Measurements from ENCODE around the gene GALC. TPM values are rescaled to one million over a fixed set of nuclear protein-coding genes. Genes with fewer than 3 reads are reported as not detected.

Gene GALC
- total RNA-seq, 3 donors from 2014 or later = 21.2 to 29.8 (median 24.3) TPM

DNA sequence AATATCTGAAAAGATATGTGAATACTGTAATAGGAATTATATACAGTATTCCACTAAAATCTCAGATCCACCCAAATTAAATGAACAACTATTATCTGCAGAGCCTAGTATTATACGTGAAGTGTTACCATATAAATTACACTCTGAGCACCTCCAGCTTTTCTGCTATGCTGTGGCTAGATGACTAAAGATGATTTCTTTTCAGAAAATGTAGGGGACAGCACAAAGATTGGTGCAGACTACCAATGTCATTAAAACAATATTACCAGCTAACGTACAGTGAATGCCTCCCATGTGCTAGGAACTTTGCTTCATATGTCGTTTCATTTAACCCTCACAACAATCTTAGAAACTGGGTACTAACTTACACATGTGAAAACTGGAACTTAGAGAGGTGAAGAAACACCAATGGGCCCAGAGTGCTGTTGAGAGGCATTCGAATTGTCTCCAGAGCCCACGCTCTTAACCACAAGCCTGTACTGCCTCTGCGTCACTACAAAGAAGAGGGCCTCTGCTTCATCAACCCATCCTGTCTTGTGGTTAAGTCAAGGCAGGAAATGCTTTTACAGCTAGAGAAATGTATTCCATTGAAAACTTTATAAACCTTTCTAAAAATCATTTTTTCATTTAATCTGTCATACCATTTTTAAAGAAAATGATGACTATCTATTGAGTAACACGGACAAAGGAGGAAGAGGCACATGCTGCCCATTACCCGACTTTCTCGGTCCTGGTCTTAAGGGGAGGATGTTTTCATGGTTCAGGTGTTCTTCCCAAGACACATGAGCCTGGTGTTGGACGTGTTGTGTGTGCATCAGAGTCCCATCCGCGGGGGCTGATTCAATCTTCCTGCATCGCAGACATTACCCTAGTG is 13.2 kb upstream of the GALC start:
- H3K4me1 ChIP-seq (ENCODE audit: low read depth) = no peaks in the 10 kb centered on the region
- intact Hi-C loops (cut with DNase I, micrococcal nuclease) = no loop called here
- no peaks in the 10 kb centered on the region for H3K36me3 ChIP-seq (ENCODE audit: low read depth)
- H3K4me3 ChIP-seq = no peak overlapping the region
- DNase-seq (peak in 1 of 3 donors; percentile 43), ATAC-seq (peak; percentile 95)
- H3K9me3 ChIP-seq = no peaks in the 10 kb centered on the region
- TF ChIP-seq, protein P1, sequence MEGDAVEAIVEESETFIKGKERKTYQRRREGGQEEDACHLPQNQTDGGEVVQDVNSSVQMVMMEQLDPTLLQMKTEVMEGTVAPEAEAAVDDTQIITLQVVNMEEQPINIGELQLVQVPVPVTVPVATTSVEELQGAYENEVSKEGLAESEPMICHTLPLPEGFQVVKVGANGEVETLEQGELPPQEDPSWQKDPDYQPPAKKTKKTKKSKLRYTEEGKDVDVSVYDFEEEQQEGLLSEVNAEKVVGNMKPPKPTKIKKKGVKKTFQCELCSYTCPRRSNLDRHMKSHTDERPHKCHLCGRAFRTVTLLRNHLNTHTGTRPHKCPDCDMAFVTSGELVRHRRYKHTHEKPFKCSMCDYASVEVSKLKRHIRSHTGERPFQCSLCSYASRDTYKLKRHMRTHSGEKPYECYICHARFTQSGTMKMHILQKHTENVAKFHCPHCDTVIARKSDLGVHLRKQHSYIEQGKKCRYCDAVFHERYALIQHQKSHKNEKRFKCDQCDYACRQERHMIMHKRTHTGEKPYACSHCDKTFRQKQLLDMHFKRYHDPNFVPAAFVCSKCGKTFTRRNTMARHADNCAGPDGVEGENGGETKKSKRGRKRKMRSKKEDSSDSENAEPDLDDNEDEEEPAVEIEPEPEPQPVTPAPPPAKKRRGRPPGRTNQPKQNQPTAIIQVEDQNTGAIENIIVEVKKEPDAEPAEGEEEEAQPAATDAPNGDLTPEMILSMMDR (IDR thresholded peaks at IDR 0.05) = no peak

DNA sequence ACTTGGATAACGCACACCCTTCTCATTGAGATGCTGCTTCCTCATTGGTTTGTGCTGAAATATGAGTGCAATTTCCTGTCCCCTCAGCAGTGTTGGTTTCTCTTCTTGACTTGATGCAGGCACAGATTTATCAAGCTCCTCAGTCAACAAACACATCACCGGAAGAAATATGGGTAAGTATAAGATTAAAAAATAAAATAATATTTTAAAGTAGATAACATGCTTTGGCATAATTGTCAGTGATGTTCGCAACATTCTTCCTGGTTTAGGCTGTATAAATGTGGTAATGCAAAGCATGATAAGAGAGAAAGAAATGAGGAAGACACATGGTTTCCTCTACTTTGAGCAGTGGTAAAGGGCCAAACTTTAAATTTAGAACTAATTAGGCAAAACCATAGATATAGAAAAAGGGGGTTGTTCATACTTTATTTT is 12.1 kb upstream of the GALC start, which contains the start of gene GPR65:
Gene GPR65, plus strand, starts transcription at position 86 of the 432 bp plus-strand sequence. CDS start 5,713 bp downstream, outside the sequence.
- Histone ChIP-seq H3K4me1 (ENCODE audit: low read depth) (no peaks in the 10 kb centered on the region), H3K9me3 (no peaks in the 10 kb centered on the region), H3K4me3 (no peak within 1 kb of the TSS), H3K36me3 (ENCODE audit: low read depth) (no peaks in the 10 kb centered on the region)
- TF ChIP-seq, protein P1 (IDR thresholded peaks at IDR 0.05) = no peak
- intact Hi-C loops (cut with DNase I, micrococcal nuclease) = no loop called here
- ATAC-seq (peak; percentile 73), DNase-seq (peak in 1 of 3 donors; percentile 42)

DNA sequence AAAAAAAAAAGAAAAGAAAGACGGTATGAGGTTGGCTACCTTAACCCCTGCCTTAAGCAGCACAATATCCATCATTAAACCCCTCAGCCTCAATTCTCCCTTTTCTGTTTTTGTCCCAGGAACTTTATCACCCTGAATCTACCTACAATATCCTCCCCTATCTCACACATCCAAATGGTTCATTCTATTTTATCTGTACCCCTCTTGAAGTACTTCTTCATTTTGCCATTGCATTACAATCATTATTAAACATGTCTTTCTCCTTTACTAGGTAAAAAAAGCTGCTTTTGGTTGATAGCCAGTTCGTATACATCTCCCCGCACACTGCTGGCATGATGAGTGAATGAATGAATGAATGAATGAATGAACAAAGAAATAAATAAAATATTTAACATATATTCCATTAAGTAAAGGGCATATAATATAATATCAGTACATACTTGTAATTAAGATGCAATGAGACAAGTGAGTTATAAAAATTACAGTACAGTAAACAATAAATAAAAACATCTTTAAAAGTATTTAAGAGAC is 11.6 kb upstream of the GALC start:
- Histone ChIP-seq H3K9me3 (no peaks in the 10 kb centered on the region), H3K4me1 (ENCODE audit: low read depth) (no peaks in the 10 kb centered on the region), H3K36me3 (ENCODE audit: low read depth) (no peaks in the 10 kb centered on the region), H3K4me3 (no peak overlapping the region)
- no peak for DNase-seq
- ATAC-seq = no peak
- TF ChIP-seq, protein P1 (IDR thresholded peaks at IDR 0.05) = no peak
- intact Hi-C loops (cut with DNase I, micrococcal nuclease) = no loop called here

DNA sequence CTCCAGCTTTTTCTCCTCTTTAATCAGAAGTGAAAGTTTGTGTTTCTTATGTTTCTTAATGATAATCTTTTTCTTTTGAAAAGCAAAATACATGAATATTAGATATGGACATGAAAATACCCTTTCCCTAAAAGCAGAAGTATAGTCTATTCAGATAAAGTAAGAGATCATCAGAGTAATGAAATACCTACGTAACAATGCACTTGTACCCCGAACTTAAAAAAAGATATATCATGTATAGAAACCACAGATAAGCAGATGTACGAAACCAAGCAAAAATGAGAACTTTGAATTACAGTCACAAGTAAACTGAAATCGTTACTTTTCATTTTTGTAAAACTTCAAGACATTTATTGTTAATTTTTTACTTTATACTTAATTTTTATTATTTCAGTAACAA is 10.4 kb upstream of the GALC start:
- no peaks in the 10 kb centered on the region for H3K36me3 ChIP-seq (ENCODE audit: low read depth)
- DNase-seq = no peak
- TF ChIP-seq, protein P1 (IDR thresholded peaks at IDR 0.05) = no peak
- H3K9me3 ChIP-seq = no peaks in the 10 kb centered on the region
- no peak overlapping the region for H3K4me3 ChIP-seq
- no peak for ATAC-seq
- intact Hi-C loops (cut with DNase I, micrococcal nuclease) = no loop called here
- no peaks in the 10 kb centered on the region for H3K4me1 ChIP-seq (ENCODE audit: low read depth)

DNA sequence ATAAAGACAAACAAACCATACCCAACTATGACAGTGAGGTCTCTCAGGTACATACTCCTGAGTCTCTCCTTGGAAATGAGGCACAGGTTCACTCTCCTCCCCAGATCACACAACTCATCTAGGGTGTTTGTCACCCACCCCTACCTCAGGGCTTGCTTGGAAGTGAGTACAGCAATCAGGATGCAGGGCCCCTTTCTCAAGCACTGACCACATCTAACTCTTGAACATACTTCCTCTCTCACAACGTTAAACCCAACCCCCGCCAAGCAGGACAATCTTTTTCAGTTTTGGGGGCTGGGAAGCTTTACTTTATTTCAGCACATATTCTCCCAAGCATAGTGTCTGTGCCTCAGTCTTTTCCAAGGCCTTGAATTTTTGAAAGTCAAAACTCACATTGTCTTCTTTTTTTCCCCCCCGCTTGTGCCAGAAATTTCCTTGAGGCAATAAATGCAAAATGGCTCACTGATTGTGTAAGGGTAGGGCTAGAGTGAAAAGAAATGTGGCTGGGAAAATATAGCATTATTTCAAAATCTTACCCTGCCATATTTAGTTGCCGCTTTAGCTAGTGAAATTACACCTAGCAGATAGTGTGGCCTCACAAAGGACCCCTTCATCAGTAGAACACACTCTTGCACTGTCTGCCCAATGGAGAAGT is 9.6 kb upstream of the GALC start:
- no peaks in the 10 kb centered on the region for H3K36me3 ChIP-seq (ENCODE audit: low read depth)
- no peaks in the 10 kb centered on the region for H3K4me1 ChIP-seq (ENCODE audit: low read depth)
- ATAC-seq (peak; percentile 40), DNase-seq (no peak)
- no peaks in the 10 kb centered on the region for H3K9me3 ChIP-seq
- TF ChIP-seq, protein P1 (IDR thresholded peaks at IDR 0.05) = no peak
- H3K4me3 ChIP-seq = no peak overlapping the region
- intact Hi-C loops (cut with DNase I, micrococcal nuclease) = no loop called here
